GM23248 (cell line): ENCODE measurements around the gene ASB3. TPM values are rescaled to one million over a fixed set of nuclear protein-coding genes. Genes with fewer than 3 reads are reported as not detected.
"Not testable (repeated sequence)": the region's sequence is repeated elsewhere in the genome, so short reads cannot be mapped to it uniquely, and the experiment has no call there.

Source experiments
- DNase-seq: peaks from one replicate; pipeline ENCODE4 v3.0.0-alpha.2; 2015
- H2AFZ ChIP-seq: fragments of 200-600 bp; sonication (generic); 2 replicates; pipeline ENCODE4 v1.6.1; 2016; ENCODE audit warnings: antibody characterized with exemption
- H3F3A ChIP-seq: fragments of 200-600 bp; sonication (generic); 2 replicates; pipeline ENCODE4 v1.6.1; 2016; ENCODE audit warnings: mild to moderate bottlenecking, antibody characterized with exemption, mixed run types; ENCODE audit not compliant: insufficient read depth
- H3K27ac ChIP-seq: fragments of 200-600 bp; sonication (generic); 2 replicates; pipeline ENCODE4 v1.5.1; 2016; ENCODE audit warnings: mild to moderate bottlenecking
- H3K27me3 ChIP-seq: fragments of 200-600 bp; sonication (generic); replicated peaks from 2 replicates; pipeline ENCODE4 v1.6.1; 2016; ENCODE audit warnings: mild to moderate bottlenecking; ENCODE audit not compliant: insufficient read depth
- H3K36me3 ChIP-seq: fragments of 200-600 bp; sonication (generic); 2 replicates; pipeline ENCODE4 v1.6.1; 2016; ENCODE audit warnings: low read depth, mild to moderate bottlenecking
- H3K4me1 ChIP-seq: fragments of 200-600 bp; sonication (generic); 2 replicates; pipeline ENCODE4 v1.6.1; 2016; ENCODE audit warnings: mild to moderate bottlenecking; ENCODE audit not compliant: insufficient read depth
- H3K4me2 ChIP-seq: fragments of 200-600 bp; sonication (generic); one replicate; pipeline ENCODE4 v1.6.1; 2016; ENCODE audit warnings: mild to moderate bottlenecking; ENCODE audit not compliant: unreplicated experiment
- H3K4me3 ChIP-seq: fragments of 200-600 bp; sonication (generic); 2 replicates; pipeline ENCODE4 v1.5.1; 2016; ENCODE audit warnings: mild to moderate bottlenecking
- H3K79me2 ChIP-seq: fragments of 200-600 bp; sonication (generic); 2 replicates; pipeline ENCODE4 v1.6.1; 2016; ENCODE audit warnings: mild to moderate bottlenecking; ENCODE audit not compliant: insufficient read depth
- H3K9ac ChIP-seq: fragments of 200-600 bp; sonication (generic); 2 replicates; pipeline ENCODE4 v1.6.1; 2016; ENCODE audit warnings: mild to moderate bottlenecking
- H3K9me2 ChIP-seq: fragments of 200-600 bp; sonication (generic); 2 replicates; pipeline ENCODE4 v1.6.1; 2016; ENCODE audit warnings: mixed run types, mild to moderate bottlenecking, moderate library complexity; ENCODE audit not compliant: insufficient read depth
- H3K9me3 ChIP-seq: fragments of 200-600 bp; sonication (generic); one replicate; pipeline ENCODE4 v1.6.1; 2017; ENCODE audit warnings: low read depth
- H4K20me1 ChIP-seq: fragments of 200-600 bp; sonication (generic); 2 replicates; pipeline ENCODE4 v1.6.0; 2016; ENCODE audit not compliant: insufficient read depth
- EZH2 ChIP-seq: fragments of 200-600 bp; sonication (generic); IDR thresholded peaks from 2 replicates; pipeline ENCODE4 v1.6.1; 2018; ENCODE audit warnings: antibody characterized with exemption, mild to moderate bottlenecking; ENCODE audit not compliant: insufficient read depth, poor library complexity, severe bottlenecking
- EZH2phosphoT487 ChIP-seq: fragments of 200-600 bp; sonication (generic); IDR thresholded peaks from 2 replicates; pipeline ENCODE4 v1.6.1; 2018; ENCODE audit warnings: antibody characterized with exemption, moderate library complexity, mild to moderate bottlenecking, low read depth; ENCODE audit not compliant: insufficient read depth
- WGBS, 2 experiments: methylation state at CpG; one replicate each; pipeline ENCODE4 v1.1.6; 2015 to 2017; ENCODE audit warnings: low lambda C conversion rate in 2 of 2, low coverage in 1 of 2; ENCODE audit errors: missing lambda C conversion rate in 2 of 2; 5-methylcytosine and 5-hydroxymethylcytosine counted together
- in situ Hi-C: fragments of 300-500 bp; cut with MboI; formaldehyde crosslinking; loops from 2 replicates; pipeline ENCODE4 v1.15.0; 2020
- polyA plus RNA-seq: library from polyadenylated mRNA; unstranded; fragments of >200 nt; fragmentation: Nextera tagmentation; extraction: Ambion mirVana; gene quantifications from 2 replicates; pipeline ENCODE4 v1.2.1, GENCODE V29; 2016
- total RNA-seq: library from RNA; depleted of rRNA; stranded (reverse); fragments of >200 nt; shearing (Covaris generic); gene quantifications from 2 replicates; pipeline ENCODE4 v1.2.3, GENCODE V29; 2014; rRNA removed

The ASB3 gene
- total RNA-seq = 23.0 and 51.6 TPM in 2 replicates
- 18.6 and 19.9 TPM in 2 replicates for polyA plus RNA-seq

- no peaks in the 10 kb centered on the region for H3K27me3 ChIP-seq
- in situ Hi-C loops = no loop called here
- H3K4me3 ChIP-seq = peak within 1 kb of the TSS; percentile 95
- 1% methylated on average over 34 to 76 of the region's 77 CpGs for WGBS, 2 experiments
- peak; percentile 87 for DNase-seq
- H2AFZ ChIP-seq = peak within 1 kb of the TSS; percentile 93
- H3K9me2 ChIP-seq = no peaks in the 10 kb centered on the region
- peaks cover 32% of the 10 kb centered on the region for H3K4me1 ChIP-seq
- peak within 1 kb of the TSS; percentile 94 for H3K4me2 ChIP-seq
- peaks cover 26% of the 10 kb centered on the region for H3F3A ChIP-seq
- H3K9me3 ChIP-seq = no peaks in the 10 kb centered on the region
- no peaks in the 10 kb centered on the region for H4K20me1 ChIP-seq
- peak within 1 kb of the TSS; percentile 90 for H3K9ac ChIP-seq
- H3K27ac ChIP-seq = peak within 1 kb of the TSS; percentile 81
- H3K79me2 ChIP-seq = peaks cover 99% of the 10 kb centered on the region
- no peak for TF ChIP-seq EZH2phosphoT487
- TF ChIP-seq EZH2 = no peak
- no peaks in the 10 kb centered on the region for H3K36me3 ChIP-seq
These were observed at the start of gene ASB3, which contains the start of gene ERLEC1 for GRCh38 chr2:53786705-53787613. Gene ASB3, minus strand, starts transcription at chr2:53786953. Its CDS starts 21,381 bp downstream, at chr2:53765572. Gene ERLEC1, plus strand, starts transcription at chr2:53787044. Its CDS starts 167 bp downstream, at chr2:53787211.

GRCh38 chr2:53829980-53830290, 43.2 kb upstream of the ASB3 start:
- in situ Hi-C loops, H3K4me1 ChIP-seq, H3K4me3 ChIP-seq, H3K27ac ChIP-seq, H3K36me3 ChIP-seq, H3K9me3 ChIP-seq, H2AFZ ChIP-seq, H4K20me1 ChIP-seq, H3K9me2 ChIP-seq, DNase-seq, H3K4me2 ChIP-seq, H3K9ac ChIP-seq, H3K27me3 ChIP-seq, H3K79me2 ChIP-seq: not testable (repeated sequence)
- peaks cover 10% of the 10 kb centered on the region; the same call in 1 of the 2 replicates for H3F3A ChIP-seq
- WGBS, 2 experiments = 93 to 96% methylated on average over 4 of the region's 4 CpGs

- Histone ChIP-seq H3K9ac (no peak overlapping the region), H3K4me2 (no peak overlapping the region), H4K20me1 (no peaks in the 10 kb centered on the region), H3K79me2 (no peaks in the 10 kb centered on the region), H3F3A (peaks cover 10% of the 10 kb centered on the region; the same call in 1 of the 2 replicates), H2AFZ (no peak overlapping the region), H3K36me3 (no peaks in the 10 kb centered on the region), H3K9me2 (no peaks in the 10 kb centered on the region), H3K27me3 (no peaks in the 10 kb centered on the region), H3K4me3 (no peak overlapping the region), H3K9me3 (no peaks in the 10 kb centered on the region), H3K4me1 (no peaks in the 10 kb centered on the region), H3K27ac (no peak overlapping the region)
- 85 to 87% methylated on average over 11 of the region's 11 CpGs for WGBS, 2 experiments
- in situ Hi-C loops = no loop called here
- no peak for DNase-seq
- TF ChIP-seq EZH2 (no peak), EZH2phosphoT487 (no peak)
These were observed 42.7 kb upstream of the ASB3 start for GRCh38 chr2:53829273-53829979.

- no peak overlapping the region for H3K27ac ChIP-seq
- H3K4me2 ChIP-seq = no peak overlapping the region
- 93 to 96% methylated on average over 4 of the region's 4 CpGs for WGBS, 2 experiments
- no peaks in the 10 kb centered on the region for H3K36me3 ChIP-seq
- no peaks in the 10 kb centered on the region for H4K20me1 ChIP-seq
- no peaks in the 10 kb centered on the region for H3K79me2 ChIP-seq
- no peak for TF ChIP-seq EZH2
- TF ChIP-seq EZH2phosphoT487 = no peak
- peaks cover 10% of the 10 kb centered on the region; the same call in 1 of the 2 replicates for H3F3A ChIP-seq
- no peak for DNase-seq
- H3K4me1 ChIP-seq = no peaks in the 10 kb centered on the region
- H3K4me3 ChIP-seq = no peak overlapping the region
- H3K9me3 ChIP-seq = no peaks in the 10 kb centered on the region
- H3K27me3 ChIP-seq = no peaks in the 10 kb centered on the region
- no peak overlapping the region for H3K9ac ChIP-seq
- in situ Hi-C loops = no loop called here
- no peaks in the 10 kb centered on the region for H3K9me2 ChIP-seq
- H2AFZ ChIP-seq = no peak overlapping the region
These were observed 41.6 kb upstream of the ASB3 start for GRCh38 chr2:53828331-53828730.
